ENCODE data around the gene ROPN1L. TPM values are rescaled to one million over a fixed set of nuclear protein-coding genes. Genes with fewer than 3 reads are reported as not detected.
"Not testable (repeated sequence)": the region's sequence is repeated elsewhere in the genome, so short reads cannot be mapped to it uniquely, and the experiment has no call there.

ROPN1L gene
- total RNA-seq: 1 to 10 TPM; 1.1 to 2.4 TPM

DNA sequence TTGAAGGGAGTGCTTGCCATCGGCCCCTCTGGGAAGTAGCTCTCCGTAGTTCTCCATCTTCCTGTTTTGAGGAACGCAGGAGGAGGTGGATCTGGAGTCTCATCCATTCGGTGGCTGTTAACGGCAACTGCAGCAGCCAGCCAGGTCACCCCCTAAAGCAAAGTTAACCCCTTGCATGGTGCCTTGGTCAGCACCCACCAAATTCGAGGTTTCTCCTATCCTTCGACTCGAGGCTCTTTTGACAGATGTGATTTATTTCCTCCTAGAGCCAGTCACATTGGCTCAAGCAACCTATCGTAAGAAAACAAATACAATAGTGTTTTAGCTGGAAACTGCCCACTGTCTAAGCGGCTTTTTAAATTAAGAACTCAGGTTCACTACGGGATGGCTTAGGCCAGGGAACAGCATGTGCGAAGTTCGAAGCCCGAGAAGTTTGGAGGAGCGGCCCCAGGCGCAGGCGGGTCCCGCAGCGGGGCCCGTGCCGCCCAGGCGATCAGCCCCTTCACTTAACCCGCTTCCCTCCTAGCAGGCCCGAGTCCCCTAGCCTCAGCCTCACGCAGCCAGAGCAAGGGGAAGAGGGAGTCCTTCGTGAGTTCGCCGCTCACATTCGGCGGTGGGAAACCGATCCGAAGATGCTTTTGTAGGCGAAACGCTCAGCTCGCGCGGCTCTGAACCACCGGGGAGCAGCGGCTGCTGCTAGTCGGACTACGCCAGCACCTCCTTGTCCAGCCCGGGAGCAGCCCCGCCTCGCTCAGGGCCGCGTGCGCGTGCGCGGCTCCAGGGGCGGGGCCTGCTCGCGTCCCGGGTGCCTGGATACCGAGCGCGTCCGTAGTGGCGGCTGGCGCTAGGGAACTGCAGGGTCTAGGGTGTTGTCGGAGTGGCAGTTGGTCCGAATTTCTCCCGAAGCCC, at the start of gene ROPN1L:
Gene ROPN1L (plus strand): TSS at position 797 of the 909 bp plus-strand sequence. CDS start 289 bp downstream, outside the sequence.
- Mint-ChIP-seq H3K36me3 (peaks cover 26% of the 10 kb centered on the region), H3K4me3 (peak within 1 kb of the TSS; percentile 79), H3K27me3 (peaks cover 12% of the 10 kb centered on the region), H3K4me1 (peaks cover 40% of the 10 kb centered on the region), H3K27ac (peak within 1 kb of the TSS; percentile 26), H3K9me3 (ENCODE audit: low read depth) (peaks cover 6% of the 10 kb centered on the region)
- DNase-seq (peak; percentile 84), ATAC-seq (peak; percentile 98)
- CTCF ChIA-PET: interaction anchor here (1.0 to 5.3 kb wide), 4 partner anchors 9 to 186 kb away, joined by 3 to 26 read pairs (median 8); no protein-coding TSS in a partner anchor

- H3K27ac Mint-ChIP-seq; H3K27me3 Mint-ChIP-seq; DNase-seq; H3K9me3 Mint-ChIP-seq (ENCODE audit: low read depth); H3K4me3 Mint-ChIP-seq; H3K4me1 Mint-ChIP-seq; ATAC-seq; CTCF ChIA-PET: not testable (repeated sequence)
- H3K36me3 Mint-ChIP-seq: peaks cover 39% of the 10 kb centered on the region
These were observed 48.9 kb upstream of the ROPN1L start for GRCh38 chr5:10392567-10393328.

DNA sequence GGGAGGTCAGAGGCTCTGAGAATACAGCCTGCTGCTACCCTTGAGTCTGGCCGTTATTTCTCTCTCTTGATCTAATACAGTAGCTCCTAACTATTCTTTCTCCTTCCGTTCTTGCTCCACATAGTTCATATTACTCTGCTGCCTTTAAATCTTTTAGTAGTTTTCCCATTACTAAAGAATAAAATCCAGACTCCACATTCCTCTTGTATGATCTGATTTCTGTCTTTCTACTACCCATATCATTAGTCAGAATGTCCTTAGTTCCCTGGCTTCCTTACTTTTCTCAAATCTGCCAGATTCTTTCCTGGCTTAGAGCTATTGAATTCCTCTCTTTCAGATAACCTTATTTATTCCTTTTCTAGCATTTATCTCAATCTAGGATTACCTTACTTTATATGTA, 48.2 kb upstream of the ROPN1L start:
- peaks cover 43% of the 10 kb centered on the region for H3K36me3 Mint-ChIP-seq
- H3K27ac Mint-ChIP-seq: no peak overlapping the region
- no peaks in the 10 kb centered on the region for H3K9me3 Mint-ChIP-seq (ENCODE audit: low read depth)
- CTCF ChIA-PET: no interaction called here
- no peaks in the 10 kb centered on the region for H3K27me3 Mint-ChIP-seq
- ATAC-seq (no peak), DNase-seq (no peak)
- H3K4me1 Mint-ChIP-seq: no peaks in the 10 kb centered on the region
- no peak overlapping the region for H3K4me3 Mint-ChIP-seq

GRCh38 chr5:10396552-10396951, 45.1 kb upstream of the ROPN1L start:
- Mint-ChIP-seq H3K36me3 (peaks cover 39% of the 10 kb centered on the region), H3K4me3 (no peak overlapping the region), H3K9me3 (ENCODE audit: low read depth) (no peaks in the 10 kb centered on the region), H3K4me1 (peaks cover 7% of the 10 kb centered on the region), H3K27ac (no peak overlapping the region), H3K27me3 (no peaks in the 10 kb centered on the region)
- ATAC-seq (no peak), DNase-seq (no peak)
- CTCF ChIA-PET: interaction anchor here (0.7 to 1.0 kb wide), 2 partner anchors 14 to 28 kb away, joined by 3 to 4 read pairs; no protein-coding TSS in a partner anchor

DNA sequence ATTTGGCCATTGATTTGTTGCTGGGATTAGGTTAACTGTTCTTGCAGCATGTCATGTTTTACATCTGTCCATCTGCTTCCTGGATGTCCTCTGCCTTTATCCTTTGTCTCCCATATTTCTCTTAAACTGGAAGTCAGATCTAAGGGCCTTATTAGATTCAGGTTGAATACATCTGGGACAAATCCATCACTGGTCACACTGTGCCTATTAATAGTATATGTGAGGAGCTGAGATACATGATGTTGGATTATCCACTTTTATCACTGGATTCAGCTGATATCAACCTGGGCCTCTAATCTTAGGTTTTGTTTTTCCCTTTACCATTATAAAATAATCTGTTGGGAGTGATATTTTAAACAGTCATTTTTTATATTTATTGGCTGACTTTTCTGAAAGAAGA, 41.8 kb upstream of the ROPN1L start:
- Mint-ChIP-seq H3K4me1 (peaks cover 11% of the 10 kb centered on the region), H3K36me3 (peaks cover 37% of the 10 kb centered on the region), H3K27me3 (no peaks in the 10 kb centered on the region), H3K9me3 (ENCODE audit: low read depth) (no peaks in the 10 kb centered on the region), H3K27ac (no peak overlapping the region), H3K4me3 (no peak overlapping the region)
- CTCF ChIA-PET: interaction anchor here (1.0 kb wide), 1 partner anchor 116 kb away, joined by 3 read pairs; no protein-coding TSS in a partner anchor
- DNase-seq: no peak
- no peak for ATAC-seq

DNA sequence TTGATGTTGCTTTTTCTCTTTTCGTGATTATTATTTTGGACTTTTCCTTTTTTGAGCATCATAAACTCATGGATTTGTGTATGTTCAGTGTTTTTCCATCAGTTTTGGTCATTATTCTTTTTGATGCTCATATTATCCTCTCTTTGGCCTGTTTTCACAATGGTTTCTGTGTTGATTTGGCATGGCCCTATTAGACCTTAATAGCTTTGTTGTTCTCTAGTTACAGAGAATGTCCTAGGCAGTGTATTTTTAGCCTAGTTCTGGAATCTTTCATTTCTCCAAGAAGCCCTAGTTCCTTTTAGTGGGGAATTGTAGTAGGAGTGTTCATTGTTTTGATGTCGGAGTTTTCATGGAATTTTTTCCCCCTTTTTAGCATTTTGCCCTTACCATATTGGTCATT, 41.3 kb upstream of the ROPN1L start:
- H3K4me3 Mint-ChIP-seq: no peak overlapping the region
- CTCF ChIA-PET: interaction anchor here (1.0 kb wide), 1 partner anchor 116 kb away, joined by 3 read pairs; no protein-coding TSS in a partner anchor
- no peaks in the 10 kb centered on the region for H3K9me3 Mint-ChIP-seq (ENCODE audit: low read depth)
- H3K27ac Mint-ChIP-seq: no peak overlapping the region
- ATAC-seq (no peak), DNase-seq (no peak)
- H3K27me3 Mint-ChIP-seq: no peaks in the 10 kb centered on the region
- H3K36me3 Mint-ChIP-seq: peaks cover 35% of the 10 kb centered on the region
- H3K4me1 Mint-ChIP-seq: peaks cover 11% of the 10 kb centered on the region

- CTCF ChIA-PET: no interaction called here
- H3K36me3 Mint-ChIP-seq: peaks cover 37% of the 10 kb centered on the region
These were observed 40.8 kb upstream of the ROPN1L start for GRCh38 chr5:10400831-10401230.

GRCh38 chr5:10401498-10401897, 40.2 kb upstream of the ROPN1L start:
- Mint-ChIP-seq H3K4me1 (peaks cover 11% of the 10 kb centered on the region), H3K27ac (no peak overlapping the region), H3K9me3 (ENCODE audit: low read depth) (no peaks in the 10 kb centered on the region), H3K27me3 (no peaks in the 10 kb centered on the region), H3K36me3 (peaks cover 35% of the 10 kb centered on the region), H3K4me3 (no peak overlapping the region)
- DNase-seq (no peak), ATAC-seq (peak; percentile 60)
- CTCF ChIA-PET: no interaction called here

More at GRCh38 chr5:10400831-10401230, 40.8 kb upstream of the ROPN1L start:
- Mint-ChIP-seq H3K4me3 (no peak overlapping the region), H3K27me3 (no peaks in the 10 kb centered on the region), H3K27ac (no peak overlapping the region), H3K4me1 (peaks cover 11% of the 10 kb centered on the region), H3K9me3 (ENCODE audit: low read depth) (no peaks in the 10 kb centered on the region)
- ATAC-seq (no peak), DNase-seq (no peak)

GRCh38 chr5:10403829-10404228, 37.9 kb upstream of the ROPN1L start:
- H3K36me3 Mint-ChIP-seq: peaks cover 40% of the 10 kb centered on the region
- no peak overlapping the region for H3K27ac Mint-ChIP-seq
- CTCF ChIA-PET: no interaction called here
- no peaks in the 10 kb centered on the region for H3K9me3 Mint-ChIP-seq (ENCODE audit: low read depth)
- H3K4me3 Mint-ChIP-seq: no peak overlapping the region
- no peak for DNase-seq
- ATAC-seq: no peak
- no peaks in the 10 kb centered on the region for H3K27me3 Mint-ChIP-seq
- peaks cover 14% of the 10 kb centered on the region for H3K4me1 Mint-ChIP-seq

DNA sequence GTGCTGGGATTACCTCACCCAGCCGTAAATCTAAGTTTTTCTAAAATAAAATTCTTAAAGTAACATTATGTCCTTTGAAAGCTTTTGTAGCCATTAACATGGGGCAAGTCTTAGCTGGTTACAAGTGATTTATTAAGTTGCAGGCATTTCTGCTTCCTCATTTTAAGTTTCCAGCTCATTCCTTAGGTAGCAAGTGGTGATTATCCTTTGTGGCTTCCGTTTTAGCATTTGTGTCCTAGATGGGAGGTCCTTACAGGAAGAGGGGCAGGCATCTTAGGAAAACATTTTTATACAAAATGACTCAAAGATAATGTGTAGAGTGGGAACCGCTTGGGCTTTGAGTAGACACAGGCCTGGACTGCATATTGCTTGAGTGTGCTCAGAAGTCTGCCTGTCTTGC, 35.0 kb upstream of the ROPN1L start:
- no peak for DNase-seq
- H3K36me3 Mint-ChIP-seq: peaks cover 51% of the 10 kb centered on the region
- ATAC-seq: no peak
- H3K27ac Mint-ChIP-seq: no peak overlapping the region
- H3K9me3 Mint-ChIP-seq (ENCODE audit: low read depth): no peaks in the 10 kb centered on the region
- no peak overlapping the region for H3K4me3 Mint-ChIP-seq
- H3K4me1 Mint-ChIP-seq: peaks cover 14% of the 10 kb centered on the region
- CTCF ChIA-PET: no interaction called here
- H3K27me3 Mint-ChIP-seq: no peaks in the 10 kb centered on the region

DNA sequence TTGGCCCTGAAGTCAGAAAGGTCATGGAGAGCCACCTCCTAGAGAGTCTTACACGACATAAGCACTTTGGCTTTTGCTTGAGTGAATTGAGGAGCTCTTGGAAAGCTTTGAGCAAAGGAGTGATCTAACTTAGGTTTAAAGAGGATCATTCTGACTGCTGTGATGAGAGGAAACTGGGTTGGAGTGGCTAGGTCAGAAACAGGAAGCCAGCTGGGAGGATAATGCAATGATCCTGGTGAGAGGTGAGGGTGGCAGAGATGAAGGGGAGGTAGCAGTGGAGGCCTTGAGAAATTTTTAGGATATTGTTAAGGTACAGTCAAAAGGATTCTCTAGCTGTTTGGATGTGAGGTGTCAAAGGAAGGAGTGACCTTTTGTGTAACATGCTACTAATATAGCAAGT, 32.2 kb upstream of the ROPN1L start:
- peaks cover 14% of the 10 kb centered on the region for H3K4me1 Mint-ChIP-seq
- no peaks in the 10 kb centered on the region for H3K27me3 Mint-ChIP-seq
- CTCF ChIA-PET: interaction anchor here (1.7 kb wide), 1 partner anchor 13 kb away, joined by 3 read pairs; no protein-coding TSS in a partner anchor
- no peak for DNase-seq
- H3K4me3 Mint-ChIP-seq: no peak overlapping the region
- peak; percentile 33 for ATAC-seq
- no peaks in the 10 kb centered on the region for H3K9me3 Mint-ChIP-seq (ENCODE audit: low read depth)
- H3K36me3 Mint-ChIP-seq: peaks cover 53% of the 10 kb centered on the region
- peak overlapping the region; percentile 59 for H3K27ac Mint-ChIP-seq

DNA sequence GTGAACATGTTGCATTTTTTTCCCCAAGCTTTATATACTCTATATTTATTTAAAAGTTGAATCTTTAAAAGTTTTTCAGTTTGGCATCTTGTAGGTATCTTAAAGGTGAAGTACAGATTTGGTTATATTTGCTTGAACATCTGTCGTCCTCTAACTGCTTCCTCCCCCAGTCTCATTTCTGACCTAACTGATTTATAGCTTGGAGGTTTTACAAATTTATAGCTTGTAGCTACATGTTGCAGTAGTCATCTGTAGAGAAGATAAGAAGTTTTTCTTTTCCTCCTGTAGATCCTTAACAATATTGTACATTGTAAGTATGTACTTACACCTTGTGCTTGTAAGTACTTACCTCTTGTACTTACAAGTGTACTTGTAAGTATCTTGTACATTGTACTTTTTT, 31.0 kb upstream of the ROPN1L start:
- H3K4me3 Mint-ChIP-seq: no peak overlapping the region
- peaks cover 14% of the 10 kb centered on the region for H3K4me1 Mint-ChIP-seq
- no peaks in the 10 kb centered on the region for H3K9me3 Mint-ChIP-seq (ENCODE audit: low read depth)
- no peak overlapping the region for H3K27ac Mint-ChIP-seq
- peaks cover 59% of the 10 kb centered on the region for H3K36me3 Mint-ChIP-seq
- DNase-seq (no peak), ATAC-seq (no peak)
- CTCF ChIA-PET: interaction anchor here (1.2 to 1.7 kb wide), 2 partner anchors 14 kb away, joined by 3 read pairs; no protein-coding TSS in a partner anchor
- no peaks in the 10 kb centered on the region for H3K27me3 Mint-ChIP-seq

DNA sequence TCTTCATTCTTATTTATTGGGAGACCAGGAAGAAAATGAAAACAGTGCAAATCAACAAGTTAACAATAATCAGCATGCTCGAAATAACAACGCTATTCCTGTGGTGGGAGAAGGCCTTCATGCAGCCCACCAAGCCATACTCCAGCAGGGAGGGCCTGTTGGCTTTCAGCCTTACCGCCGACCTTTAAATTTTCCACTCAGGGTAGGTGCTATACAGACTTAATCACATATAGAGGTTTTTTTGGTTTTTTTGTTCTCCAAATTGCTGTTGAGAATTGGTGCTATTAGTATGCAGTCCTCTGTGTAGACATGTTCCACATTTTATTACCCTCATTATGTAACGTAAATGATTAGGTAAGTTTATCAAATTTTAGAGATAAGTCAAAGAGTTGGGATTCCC, 30.3 kb upstream of the ROPN1L start:
- DNase-seq (no peak), ATAC-seq (no peak)
- CTCF ChIA-PET: interaction anchor here (1.1 kb wide), 1 partner anchor 11 kb away, joined by 3 read pairs; no protein-coding TSS in a partner anchor
- Mint-ChIP-seq H3K4me1 (peaks cover 14% of the 10 kb centered on the region), H3K36me3 (peaks cover 55% of the 10 kb centered on the region), H3K9me3 (ENCODE audit: low read depth) (no peaks in the 10 kb centered on the region), H3K27me3 (no peaks in the 10 kb centered on the region), H3K4me3 (no peak overlapping the region), H3K27ac (no peak overlapping the region)

All from activated CD8-positive, alpha-beta memory T cell treated with anti-CD3 and anti-CD28 coated beads, Interleukin-2, amount 10 ng/mL, durations not matched to agents 7 days and 5 days (primary cell).